Measurements from ENCODE around the gene MAGEA8. TPM values are rescaled to one million over a fixed set of nuclear protein-coding genes. Genes with fewer than 3 reads are reported as not detected.

Gene MAGEA8, protein sequence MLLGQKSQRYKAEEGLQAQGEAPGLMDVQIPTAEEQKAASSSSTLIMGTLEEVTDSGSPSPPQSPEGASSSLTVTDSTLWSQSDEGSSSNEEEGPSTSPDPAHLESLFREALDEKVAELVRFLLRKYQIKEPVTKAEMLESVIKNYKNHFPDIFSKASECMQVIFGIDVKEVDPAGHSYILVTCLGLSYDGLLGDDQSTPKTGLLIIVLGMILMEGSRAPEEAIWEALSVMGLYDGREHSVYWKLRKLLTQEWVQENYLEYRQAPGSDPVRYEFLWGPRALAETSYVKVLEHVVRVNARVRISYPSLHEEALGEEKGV
- not detected for total RNA-seq

DNA sequence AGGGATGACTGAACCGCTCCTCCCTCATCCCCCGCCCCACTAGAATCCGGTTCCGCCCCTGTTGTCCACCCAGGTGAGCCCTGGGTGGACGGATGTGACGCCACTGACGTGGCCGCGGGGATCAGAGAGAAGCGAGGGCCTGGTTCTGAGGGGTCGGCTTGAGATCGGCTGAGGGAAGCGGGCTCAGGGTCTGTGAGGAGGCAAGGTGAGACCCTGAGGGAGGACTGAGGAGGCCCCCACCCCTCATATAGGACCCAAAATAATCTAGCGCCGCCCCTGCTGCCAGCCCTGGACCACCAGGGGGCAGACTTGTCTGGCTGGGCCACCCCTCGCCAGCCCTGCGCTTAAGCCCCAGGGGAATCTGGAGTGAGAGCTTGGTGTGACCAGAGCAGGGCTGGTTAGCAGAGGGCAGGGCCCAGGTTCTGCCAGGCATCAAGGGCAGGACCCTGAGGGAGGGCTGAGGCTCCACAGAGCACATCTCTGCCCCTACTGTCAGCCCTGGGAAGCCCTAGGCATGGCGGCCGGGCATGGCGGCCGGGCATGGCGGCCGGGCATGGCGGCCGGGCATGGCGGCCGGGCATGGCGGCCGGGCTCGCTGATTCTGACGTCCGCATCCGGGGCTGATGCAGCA, at the start of gene MAGEA8:
Gene MAGEA8, plus strand, starts transcription at position 103 of the 631 bp plus-strand sequence. CDS start 3,090 bp downstream, outside the sequence.

DNA sequence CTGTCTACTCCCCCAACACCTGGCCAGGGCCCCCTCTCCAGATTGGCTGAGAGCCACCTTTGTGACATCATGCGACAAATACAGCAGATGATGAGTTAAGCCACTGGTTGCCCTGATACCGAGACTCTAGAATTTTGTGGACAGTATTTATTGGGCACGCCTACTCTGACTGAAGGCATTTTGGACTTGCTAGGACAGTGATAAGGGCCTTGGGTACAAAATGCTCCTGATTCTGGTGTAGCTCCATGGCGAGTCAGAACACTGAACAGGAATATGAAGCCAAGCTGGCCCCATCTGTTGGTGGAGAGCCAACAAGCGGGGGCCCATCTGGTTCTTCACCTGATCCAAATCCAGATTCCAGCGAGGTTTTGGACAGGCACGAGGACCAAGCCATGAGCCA, 48.4 kb downstream of the MAGEA8 start, which contains the start of gene HSFX4:
Gene HSFX4, plus strand, starts transcription at position 174 of the 400 bp plus-strand sequence. Its CDS starts 72 bp downstream, at position 246.

Other genes with a start within 250 kb of the MAGEA8 start
- gene TMEM185A, start 249.4 kb upstream of the MAGEA8 start, total RNA-seq: 10 to 100 TPM; 18.0 to 20.7 TPM
- not detected for gene MAGEA11, start 169.1 kb upstream of the MAGEA8 start, total RNA-seq
- gene HSFX1, start 107.1 kb upstream of the MAGEA8 start, total RNA-seq: under 1 TPM; 0.58 to 0.88 TPM
- not detected for gene MAGEA9, start 99.3 kb upstream of the MAGEA8 start, total RNA-seq
- not detected for gene HSFX4, start 48.4 kb downstream of the MAGEA8 start, total RNA-seq
- 10 to 100 TPM; 31.6 to 32.6 TPM for gene EOLA2, start 57.3 kb downstream of the MAGEA8 start, total RNA-seq

Measured in activated naive CD4-positive, alpha-beta T cell treated with anti-CD3 and anti-CD28 coated beads, Interleukin-2, amount 10 ng/mL, durations not matched to agents 5 hours and 36 hours (primary cell).